Right lobe of liver (tissue), 6 donors: Measurements from ENCODE around the gene PAK4. TPM values are rescaled to one million over a fixed set of nuclear protein-coding genes. Genes with fewer than 3 reads are reported as not detected.

Source experiments
- ATAC-seq, 4 donors: fragments of 200-7000 bp; cut with Tn5 transposase; one replicate each; pipeline ENCODE4 v1.9.1; 2020; ENCODE audit warnings: mild to moderate bottlenecking in 4 of 4, moderate library complexity in 4 of 4
- DNase-seq, 3 donors: peaks; one replicate each; pipeline ENCODE4 v3.0.0-alpha.2; 2020
- H3K27ac ChIP-seq, 3 donors: fragments of 200-600 bp; one replicate each; pipeline ENCODE4 v1.8.0; 2022
- H3K27me3 ChIP-seq, 2 donors: fragments of 200-600 bp; one replicate each; pipeline ENCODE4 v1.8.0; 2022
- H3K36me3 ChIP-seq, 4 donors: fragments of 200-600 bp; sonication (generic) in 1 of 4; one replicate each; pipeline versions ENCODE4 v1.5.1 to v1.8.0; 2017 to 2022; ENCODE audit warnings: control low read depth in 1 of 4
- H3K4me1 ChIP-seq, 4 donors: fragments of 200-600 bp; sonication (generic) in 1 of 4; one replicate each; pipeline versions ENCODE4 v1.5.1 to v1.8.0; 2017 to 2022; ENCODE audit warnings: control low read depth in 1 of 4
- H3K4me3 ChIP-seq, 3 donors: fragments of 200-600 bp; one replicate each; pipeline ENCODE4 v1.8.0; 2022
- H3K9me3 ChIP-seq, 4 donors: fragments of 200-600 bp; sonication (generic) in 1 of 4; one replicate each; pipeline versions ENCODE4 v1.5.1 to v1.8.0; 2017 to 2022; ENCODE audit warnings: control low read depth in 1 of 4
- CTCF ChIP-seq, 4 donors: fragments of 200-600 bp in 3 of 4; fragments of 450-650 bp in 1 of 4; IDR thresholded peaks; one replicate each; pipeline versions ENCODE4 v1.5.1 to v1.8.0; 2016 to 2022; ENCODE audit warnings: antibody characterized with exemption in 4 of 4, mild to moderate bottlenecking in 2 of 4
- POLR2A ChIP-seq: fragments of 450-650 bp; IDR thresholded peaks from one replicate; pipeline ENCODE4 v1.6.1; 2017; ENCODE audit warnings: antibody characterized with exemption, mild to moderate bottlenecking
- WGBS: methylation state at CpG from one replicate; pipeline ENCODE4 v1.1.6; 2018; ENCODE audit warnings: low coverage, low lambda C conversion rate; ENCODE audit not compliant: insufficient coverage; ENCODE audit errors: missing lambda C conversion rate; 5-methylcytosine and 5-hydroxymethylcytosine counted together
- intact Hi-C, 2 donors: fragments of 100-400 bp; cut with DNase I; formaldehyde crosslinking; loops; one replicate each; pipeline versions ENCODE4 v1.11.2 to v1.14.1; 2022
- total RNA-seq, 6 experiments: library from RNA; depleted of rRNA in 2 of 6; stranded (reverse); fragments of >200 nt in 2 of 6; fragmentation: NEBNext Ultra II Directional in 3 of 6; extraction: Animal tissue kit (Norgen Biotek cat#: 25700) in 3 of 6; gene quantifications; one replicate each; pipeline versions ENCODE4 v1.1.0 to v1.2.4, GENCODE V29; 2016 to 2023
- donor health status: DM: no; HTN: yes; CAD: no.
- donor health status: DM: no; HTN: no; CAD: no.
- donor health status: DM: no; HTN: no; CAD: no.
- donor health status: DM: no; HTN: yes; CAD: no.
- donor health status: DM: no; HTN: yes; CAD: no.

PAK4 gene
- total RNA-seq, 6 experiments from 2014 or later: 11.4 to 16.6 (median 14.7) TPM

GRCh38 chr19:39196860-39197562, 71.4 kb downstream of the PAK4 start, which contains the start of gene NCCRP1:
TSS of gene NCCRP1 (plus strand) at chr19:39196964. CDS start at chr19:39196983, 19 bp downstream.
- TF ChIP-seq POLR2A (no peak), CTCF (IDR thresholded peaks at IDR 0.05) (no peak)
- no peaks in the 10 kb centered on the region for H3K36me3 ChIP-seq
- H3K9me3 ChIP-seq: no peaks in the 10 kb centered on the region
- H3K27me3 ChIP-seq: peaks cover 5 to 9% of the 10 kb centered on the region in 2 donors
- H3K4me3 ChIP-seq: no peak within 1 kb of the TSS
- H3K4me1 ChIP-seq: peaks cover 0 to 4% (median 0%) of the 10 kb centered on the region in 4 donors
- H3K27ac ChIP-seq: no peak within 1 kb of the TSS
- no peak for ATAC-seq
- WGBS: no CpG with 5 or more reads among the region's 51 CpGs
- DNase-seq: no peak
- intact Hi-C loops: no loop called here

GRCh38 chr19:39197808-39198207, 72.2 kb downstream of the PAK4 start:
- no peak for DNase-seq
- TF ChIP-seq CTCF (IDR thresholded peaks at IDR 0.05): no peak
- no peak for TF ChIP-seq POLR2A
- Histone ChIP-seq H3K27me3 (peaks cover 5 to 9% of the 10 kb centered on the region in 2 donors), H3K4me3 (no peak overlapping the region), H3K36me3 (no peaks in the 10 kb centered on the region), H3K4me1 (peaks cover 0 to 4% (median 0%) of the 10 kb centered on the region in 4 donors), H3K27ac (no peak overlapping the region), H3K9me3 (no peaks in the 10 kb centered on the region)
- 14% methylated on average over 1 of the region's 5 CpGs for WGBS
- intact Hi-C loops: no loop called here
- ATAC-seq: no peak

- TF ChIP-seq POLR2A: no peak
- no peak for TF ChIP-seq CTCF (IDR thresholded peaks at IDR 0.05)
- H3K27ac ChIP-seq: no peak overlapping the region
- ATAC-seq: peak; percentile 15 to 63 (median 30)
- 10% methylated on average over 2 of the region's 11 CpGs for WGBS
- no peaks in the 10 kb centered on the region for H3K36me3 ChIP-seq
- peaks cover 5 to 12% of the 10 kb centered on the region in 2 donors for H3K27me3 ChIP-seq
- no peak for DNase-seq
- no peaks in the 10 kb centered on the region for H3K9me3 ChIP-seq
- no peak overlapping the region for H3K4me3 ChIP-seq
- peaks cover 0 to 4% (median 0%) of the 10 kb centered on the region in 4 donors for H3K4me1 ChIP-seq
- intact Hi-C loops: no loop called here
Measured at GRCh38 chr19:39199025-39199424, 73.4 kb downstream of the PAK4 start.

- no peak overlapping the region for H3K4me3 ChIP-seq
- TF ChIP-seq CTCF (IDR thresholded peaks at IDR 0.05) (no peak), POLR2A (no peak)
- no peak for DNase-seq
- no peak for ATAC-seq
- no peaks in the 10 kb centered on the region for H3K36me3 ChIP-seq
- H3K9me3 ChIP-seq: no peaks in the 10 kb centered on the region
- peaks cover 5 to 11% of the 10 kb centered on the region in 2 donors for H3K27me3 ChIP-seq
- intact Hi-C loops: loop anchor here (10.0 kb wide), 2 partner anchors 115 to 125 kb away; partner anchors contain the start of gene LRFN1 (in 1 of the 2)
- no peak overlapping the region for H3K27ac ChIP-seq
- 54% methylated on average over 6 of the region's 32 CpGs for WGBS
- H3K4me1 ChIP-seq: peaks cover 0 to 4% (median 0%) of the 10 kb centered on the region in 4 donors
Measured at GRCh38 chr19:39200066-39200802, 74.6 kb downstream of the PAK4 start.
